HG03175 (cell line): ENCODE measurements around the gene TPCN2.

ENCODE experiments used
- ATAC-seq: cut with Tn5 transposase; IDR thresholded peaks from one replicate; pipeline ENCODE4 v1.9.1; 2021; ENCODE audit warnings: mild to moderate bottlenecking, moderate library complexity; ENCODE audit not compliant: unreplicated experiment

Gene TPCN2

GRCh38 chr11:69091638-69092165 lies 43.0 kb downstream of the TPCN2 start:
- no peak for ATAC-seq

GRCh38 chr11:69092263-69092662 lies 43.5 kb downstream of the TPCN2 start:
- ATAC-seq, result no peak

- no peak for ATAC-seq
These were observed 44.4 kb downstream of the TPCN2 start for GRCh38 chr11:69093106-69093505.

GRCh38 chr11:69094111-69094914 lies 45.6 kb downstream of the TPCN2 start:
- no peak for ATAC-seq

GRCh38 chr11:69094915-69095290 lies 46.2 kb downstream of the TPCN2 start:
- ATAC-seq, result no peak

GRCh38 chr11:69095300-69095699 lies 46.6 kb downstream of the TPCN2 start:
- no peak for ATAC-seq

GRCh38 chr11:69096473-69096872 lies 47.7 kb downstream of the TPCN2 start:
- no peak for ATAC-seq

GRCh38 chr11:69097263-69097662 lies 48.5 kb downstream of the TPCN2 start:
- ATAC-seq, result no peak

GRCh38 chr11:69099180-69099579 lies 50.4 kb downstream of the TPCN2 start:
- no peak for ATAC-seq

- ATAC-seq, result no peak
These were observed 51.9 kb downstream of the TPCN2 start for GRCh38 chr11:69100454-69101114.

- ATAC-seq, result peak; percentile 70
These were observed 52.5 kb downstream of the TPCN2 start for GRCh38 chr11:69101115-69101791.

GRCh38 chr11:69101792-69102695 lies 53.3 kb downstream of the TPCN2 start:
- ATAC-seq, result no peak

GRCh38 chr11:69102732-69103615 lies 54.2 kb downstream of the TPCN2 start:
- ATAC-seq, result no peak

- no peak for ATAC-seq
These were observed 55.6 kb downstream of the TPCN2 start for GRCh38 chr11:69104212-69104855.

- ATAC-seq, result no peak
These were observed 56.2 kb downstream of the TPCN2 start for GRCh38 chr11:69104856-69105395.

GRCh38 chr11:69105461-69106030 lies 56.8 kb downstream of the TPCN2 start:
- no peak for ATAC-seq

GRCh38 chr11:69106031-69106811 lies 57.5 kb downstream of the TPCN2 start:
- ATAC-seq, result no peak

GRCh38 chr11:69107413-69107812 lies 58.7 kb downstream of the TPCN2 start:
- no peak for ATAC-seq
